HepG2 (cell line): ENCODE results near the gene KRTAP10-6.

Experiments
- CREB1 ChIP-seq, 2 experiments: fragments of 450-650 bp in 1 of 2; IDR thresholded peaks; 2 replicates each; pipeline ENCODE4 v1.6.1; 2016 to 2017; ENCODE audit warnings: control low read depth in 1 of 2, mild to moderate bottlenecking in 1 of 2, missing compliant biosample characterization in 1 of 2, missing genetic modification characterization in 1 of 2
- EZH2 ChIP-seq: conservative IDR thresholded peaks from 2 replicates; pipeline ENCODE4 v1.6.1; 2012; ENCODE audit warnings: mild to moderate bottlenecking, low read depth, low read length, moderate library complexity
- HCFC1 ChIP-seq: fragments of 150-350 bp; IDR thresholded peaks from 2 replicates; pipeline ENCODE4 v1.6.1; 2014; ENCODE audit warnings: low read depth, low read length
- JUN ChIP-seq: sonication (generic); formaldehyde crosslinking; IDR thresholded peaks from 2 replicates; pipeline ENCODE4 v1.4.0; 2020; ENCODE audit warnings: mild to moderate bottlenecking, missing genetic modification reagents
- NBN ChIP-seq: fragments of 450-650 bp; conservative IDR thresholded peaks from 2 replicates; pipeline ENCODE4 v1.6.1; 2017
- NR2F1 ChIP-seq, 2 experiments: fragments of 450-650 bp in 1 of 2; formaldehyde crosslinking in 1 of 2; IDR thresholded peaks; 2 replicates each; pipeline versions ENCODE4 v1.5.0 to v1.6.1; 2016 to 2020; ENCODE audit warnings: mild to moderate bottlenecking in 1 of 2, missing compliant biosample characterization in 1 of 2, missing genetic modification reagents in 1 of 2, moderate library complexity in 1 of 2
- REPIN1 ChIP-seq: sonication (generic); formaldehyde crosslinking; IDR thresholded peaks from 2 replicates; pipeline ENCODE4 v1.8.0; 2022; ENCODE audit warnings: missing genetic modification reagents, low read depth, mild to moderate bottlenecking, borderline replicate concordance
- RXRA ChIP-seq: sonication (generic); formaldehyde crosslinking; IDR thresholded peaks from 2 replicates; pipeline ENCODE4 v1.5.1; 2020; ENCODE audit warnings: missing genetic modification reagents
- SRF ChIP-seq: IDR thresholded peaks from 2 replicates; pipeline ENCODE4 v1.6.1; 2011; ENCODE audit warnings: mild to moderate bottlenecking, low read depth, low read length, moderate library complexity
- TARDBP ChIP-seq: sonication (generic); formaldehyde crosslinking; IDR thresholded peaks from 2 replicates; pipeline ENCODE4 v1.8.0; 2022; ENCODE audit warnings: mild to moderate bottlenecking, missing genetic modification reagents
- ZNF136 ChIP-seq: sonication (generic); formaldehyde crosslinking; IDR thresholded peaks from 2 replicates; pipeline ENCODE4 v1.8.1; 2022; ENCODE audit warnings: low read depth, mild to moderate bottlenecking, moderate library complexity, missing genetic modification reagents

DNA sequence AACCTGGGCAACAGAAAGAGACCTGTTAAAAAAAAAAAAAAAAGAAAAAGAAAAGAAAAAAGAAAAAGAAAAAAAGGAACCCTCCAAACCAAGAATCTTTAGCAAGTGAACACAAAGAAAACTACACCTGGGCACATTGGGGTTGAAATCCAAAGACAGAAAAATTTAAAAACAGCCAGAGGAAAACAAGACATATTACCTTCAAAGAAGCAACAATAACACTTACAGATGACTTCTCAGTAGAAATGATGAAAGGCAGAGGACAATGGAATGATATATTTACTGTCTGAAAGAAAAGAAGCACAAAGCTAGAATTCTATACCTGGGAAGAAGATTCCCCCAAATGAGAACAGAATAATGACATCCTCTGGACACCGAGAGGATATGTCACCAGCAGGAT, 49.6 kb downstream of the KRTAP10-6 start:
- TF ChIP-seq NBN (no peak), SRF (no peak), TARDBP (no peak), RXRA (CRISPR knock-in tag) (no peak), JUN (CRISPR knock-in tag) (no peak), REPIN1 (CRISPR knock-in tag) (no peak), ZNF136 (CRISPR knock-in tag) (no peak), CREB1 (IDR thresholded peaks at IDR 0.05) (no peak), CREB1 (CRISPR knock-in tag; IDR thresholded peaks at IDR 0.05) (no peak), HCFC1 (no peak), EZH2 (no peak), NR2F1 (CRISPR knock-in tag; IDR thresholded peaks at IDR 0.05) (no peak)
